Measurements from ENCODE around the gene TASP1.
"Not testable (repeated sequence)": the region's sequence is repeated elsewhere in the genome, so short reads cannot be mapped to it uniquely, and the experiment has no call there.

The TASP1 gene, protein sequence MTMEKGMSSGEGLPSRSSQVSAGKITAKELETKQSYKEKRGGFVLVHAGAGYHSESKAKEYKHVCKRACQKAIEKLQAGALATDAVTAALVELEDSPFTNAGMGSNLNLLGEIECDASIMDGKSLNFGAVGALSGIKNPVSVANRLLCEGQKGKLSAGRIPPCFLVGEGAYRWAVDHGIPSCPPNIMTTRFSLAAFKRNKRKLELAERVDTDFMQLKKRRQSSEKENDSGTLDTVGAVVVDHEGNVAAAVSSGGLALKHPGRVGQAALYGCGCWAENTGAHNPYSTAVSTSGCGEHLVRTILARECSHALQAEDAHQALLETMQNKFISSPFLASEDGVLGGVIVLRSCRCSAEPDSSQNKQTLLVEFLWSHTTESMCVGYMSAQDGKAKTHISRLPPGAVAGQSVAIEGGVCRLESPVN

DNA sequence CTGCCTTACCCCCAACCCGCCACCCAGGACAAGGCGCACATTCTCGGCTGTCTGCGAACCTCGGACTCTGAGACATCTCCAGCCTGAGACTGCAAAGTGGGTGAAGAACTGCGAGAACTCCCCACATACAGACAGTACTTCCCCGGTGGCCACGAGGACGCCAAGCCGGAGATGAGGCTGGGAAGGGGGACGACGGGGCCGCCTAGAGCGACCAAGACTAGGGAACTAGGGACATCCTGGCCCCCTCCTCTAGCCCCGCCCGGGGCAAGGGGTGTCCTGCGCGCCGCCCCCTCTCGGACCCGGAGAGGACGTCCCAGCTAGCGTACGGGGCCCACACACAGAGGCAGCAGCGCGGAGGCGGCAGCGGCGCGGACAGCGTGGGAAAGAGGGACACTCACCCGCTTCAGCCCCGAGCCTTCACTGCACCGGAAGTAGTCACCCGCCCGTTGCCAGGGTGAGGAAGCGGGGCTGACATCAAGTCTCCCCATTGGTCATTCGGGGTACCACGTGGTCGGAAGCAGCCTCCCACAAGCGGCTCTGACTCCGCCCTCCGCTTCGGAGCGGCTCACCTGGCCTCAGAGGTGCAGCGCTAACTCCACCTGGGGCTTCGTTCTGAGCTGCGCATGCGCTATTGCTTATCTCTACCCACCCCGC lies at the start of gene TASP1:
Gene TASP1 (minus strand): TSS at position 437 of the 654 bp plus-strand sequence. CDS start 8,854 bp downstream, outside the sequence.
- DNase-seq (ENCODE audit: low read depth in 3 of 3, low spot score in 1 of 3), result peak; percentile 90 to 95 (median 91)

DNA sequence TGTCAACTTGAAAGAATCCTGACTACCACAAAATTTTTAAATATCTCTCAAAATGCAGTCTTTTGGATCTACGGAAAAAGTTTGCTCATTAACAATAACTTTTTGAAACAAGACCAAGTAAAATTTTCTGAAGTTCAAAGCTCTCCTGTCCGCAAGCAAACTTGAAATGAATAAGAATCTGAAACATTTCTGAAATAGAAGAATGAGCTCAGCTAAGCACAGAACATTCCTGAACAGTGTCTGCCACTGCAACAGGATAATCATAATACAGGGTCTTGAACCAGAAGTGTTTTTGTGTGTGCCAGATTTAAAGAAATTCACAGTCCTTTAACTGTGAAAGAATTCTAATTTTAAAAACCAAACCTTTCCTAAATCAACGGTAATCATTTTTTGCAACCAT lies 49.1 kb upstream of the TASP1 start:
- no peak for DNase-seq (ENCODE audit: low read depth in 3 of 3, low spot score in 1 of 3)

DNA sequence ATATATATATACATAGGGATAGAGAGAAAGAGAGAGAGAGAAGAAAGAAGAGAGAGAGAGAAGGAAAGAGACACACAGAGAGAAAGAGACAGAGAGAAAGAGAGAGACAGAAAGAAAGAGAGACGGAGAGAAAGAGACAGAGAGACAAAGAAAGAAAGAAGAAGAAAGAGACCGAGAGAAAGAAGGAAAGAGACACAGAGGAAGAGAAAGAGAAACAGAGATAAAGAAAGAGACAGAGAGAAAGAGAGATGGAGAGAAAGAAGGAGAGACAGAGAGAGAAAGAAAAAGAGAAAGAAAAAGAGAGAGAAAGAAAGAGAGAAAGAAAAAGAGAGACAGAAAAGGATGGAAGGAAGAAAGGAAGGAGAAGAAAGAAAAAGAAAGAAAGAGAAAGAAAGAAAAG lies 46.9 kb upstream of the TASP1 start:
- no peak for DNase-seq (ENCODE audit: low read depth in 3 of 3, low spot score in 1 of 3)

DNA sequence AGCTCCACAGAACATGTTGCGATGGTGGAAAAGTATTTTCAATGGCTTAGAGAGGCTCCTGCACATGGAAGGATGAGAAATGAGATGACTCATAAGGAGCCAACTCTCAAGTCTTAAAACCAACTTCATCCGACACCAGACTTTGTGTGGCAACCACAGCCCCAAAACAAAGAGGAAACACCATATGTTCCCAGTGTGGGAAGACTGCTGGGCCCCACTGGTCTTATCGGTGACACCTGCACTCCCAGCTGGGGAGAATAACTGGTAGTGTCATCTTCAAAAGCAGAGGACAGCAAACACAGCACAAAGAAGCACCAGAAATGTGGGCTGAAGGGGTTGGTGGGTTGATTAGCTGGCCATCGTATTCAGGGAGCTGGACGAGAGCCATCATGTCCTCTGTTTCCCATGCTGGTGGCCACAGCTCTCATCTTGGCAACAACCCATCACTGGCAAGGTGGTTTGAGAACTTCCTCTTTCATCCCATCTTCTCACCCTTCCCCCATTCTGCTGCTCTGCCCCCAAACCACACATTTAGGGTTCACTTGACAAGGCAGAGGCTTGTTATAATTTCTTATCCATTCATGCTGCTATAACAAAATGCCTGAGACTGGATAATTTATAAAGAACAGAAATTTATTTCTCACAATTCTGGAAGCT lies 46.0 kb upstream of the TASP1 start:
- DNase-seq (ENCODE audit: low read depth in 3 of 3, low spot score in 1 of 3), result no peak

DNA sequence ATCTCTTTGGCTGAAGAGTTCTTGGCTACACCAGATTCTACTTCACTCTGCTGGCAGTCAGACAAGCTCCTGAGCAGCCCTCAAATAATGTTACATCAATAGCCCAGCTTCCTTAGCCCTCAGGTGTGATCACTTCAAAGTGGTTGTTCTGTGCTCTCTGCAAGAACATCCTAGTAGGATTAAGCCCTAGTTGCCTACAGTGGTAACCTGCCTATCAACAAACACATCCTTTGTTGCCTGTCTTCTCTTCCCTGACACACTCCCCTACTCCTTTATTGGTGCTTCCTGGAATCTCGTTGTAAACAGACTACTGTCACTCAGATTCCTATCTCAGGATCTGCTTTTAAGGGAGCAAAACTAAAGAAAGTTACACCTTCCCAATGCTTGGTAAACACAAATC lies 45.1 kb upstream of the TASP1 start:
- no peak for DNase-seq (ENCODE audit: low read depth in 3 of 3, low spot score in 1 of 3)

DNA sequence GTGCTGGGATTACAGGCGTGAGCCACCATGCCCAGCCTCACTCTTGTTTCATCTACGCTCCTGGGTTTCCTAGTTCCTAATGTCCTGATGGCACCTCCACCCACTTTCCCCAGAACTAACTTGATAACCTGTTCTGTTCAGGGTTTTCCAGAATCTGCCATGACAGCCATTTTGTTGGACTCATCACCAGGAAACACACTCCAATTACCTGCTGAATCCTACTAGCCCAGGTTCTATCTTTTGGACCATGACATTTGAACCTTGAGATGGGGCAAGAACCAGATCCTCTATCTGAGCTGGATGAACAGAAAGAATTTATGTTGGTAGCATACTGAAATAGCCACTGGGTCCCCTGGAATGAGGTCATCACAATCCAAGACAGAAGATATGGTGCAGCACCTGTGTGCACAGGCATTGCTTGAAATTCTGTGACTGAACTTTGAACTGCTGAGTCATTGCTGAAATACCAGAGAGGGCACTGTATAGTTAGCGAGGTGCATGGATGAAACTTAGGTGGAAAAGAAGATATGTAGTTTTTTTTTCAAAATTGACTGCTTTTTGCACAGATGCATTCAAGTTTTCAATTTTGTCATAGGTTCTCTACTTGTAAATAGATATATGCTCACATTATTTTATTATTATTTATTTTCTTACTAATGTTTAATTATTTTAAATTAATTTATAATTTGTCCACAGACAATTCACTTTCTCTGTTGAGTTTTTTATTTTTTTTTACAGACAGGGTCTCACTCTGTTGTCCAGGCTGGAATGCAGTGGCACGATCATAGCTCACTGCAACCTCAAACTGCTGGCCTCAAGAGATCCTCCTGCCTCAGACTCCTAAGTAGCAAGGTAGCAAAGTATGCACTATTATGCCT lies 42.8 kb upstream of the TASP1 start:
- no peak for DNase-seq (ENCODE audit: low read depth in 3 of 3, low spot score in 1 of 3)

DNA sequence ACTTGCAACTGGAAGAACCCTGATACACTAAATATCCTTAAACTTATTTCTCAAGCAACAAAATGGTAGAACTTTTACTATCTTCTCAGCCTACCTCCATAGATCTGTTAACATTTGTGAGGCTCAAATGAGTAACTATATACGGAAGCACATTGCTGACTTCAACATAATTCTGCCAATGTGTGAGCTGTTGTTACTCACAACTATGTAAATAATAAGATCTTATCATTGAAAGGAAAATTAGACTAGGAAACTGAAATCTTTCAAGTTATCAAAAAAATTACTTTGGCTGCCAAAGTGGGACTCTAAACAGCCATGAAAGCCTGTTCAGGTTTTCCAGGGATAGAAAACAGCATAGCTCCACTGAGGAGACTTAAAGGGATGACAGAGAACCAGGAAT lies 40.2 kb upstream of the TASP1 start:
- no peak for DNase-seq (ENCODE audit: low read depth in 3 of 3, low spot score in 1 of 3)

DNA sequence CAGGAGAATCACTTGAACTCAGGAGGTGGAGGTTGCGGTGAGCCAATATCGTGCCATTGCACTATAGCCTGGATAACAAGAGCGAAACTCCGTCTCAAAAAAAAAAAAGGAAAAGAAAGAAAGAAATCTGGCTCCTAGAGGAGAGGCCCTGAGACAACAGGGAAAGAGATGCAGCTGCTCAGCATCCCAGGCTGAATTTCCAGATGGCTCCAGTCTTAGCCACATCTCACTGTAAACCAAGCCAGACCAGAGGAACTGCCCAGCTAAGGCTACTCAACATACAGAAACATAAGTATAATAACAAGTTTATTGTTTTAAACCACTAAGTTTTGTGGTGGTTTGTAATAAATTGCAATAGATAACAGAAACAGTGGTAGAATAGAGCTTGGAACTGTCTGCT lies 38.5 kb upstream of the TASP1 start:
- DNase-seq (ENCODE audit: low read depth in 3 of 3, low spot score in 1 of 3), result no peak

DNA sequence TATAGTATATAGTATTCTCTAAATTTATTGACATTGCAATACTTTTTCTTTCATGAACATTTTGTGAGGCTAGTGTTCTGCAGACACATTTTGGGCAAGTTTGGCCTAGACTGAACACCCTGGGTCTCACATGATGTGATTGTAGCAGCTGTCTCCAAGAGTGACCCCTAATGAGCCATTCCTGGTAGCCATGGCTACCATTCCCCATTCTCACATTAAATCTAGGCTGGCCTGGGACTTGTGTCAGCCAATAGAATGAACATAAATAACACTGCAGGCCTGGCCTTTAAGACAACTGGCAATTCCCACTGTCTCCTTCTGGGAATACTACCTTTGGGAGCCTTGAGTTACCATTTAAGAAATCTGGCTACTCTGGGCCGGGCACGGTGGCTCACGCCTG lies 38.0 kb upstream of the TASP1 start:
- DNase-seq (ENCODE audit: low read depth in 3 of 3, low spot score in 1 of 3), result no peak

DNA sequence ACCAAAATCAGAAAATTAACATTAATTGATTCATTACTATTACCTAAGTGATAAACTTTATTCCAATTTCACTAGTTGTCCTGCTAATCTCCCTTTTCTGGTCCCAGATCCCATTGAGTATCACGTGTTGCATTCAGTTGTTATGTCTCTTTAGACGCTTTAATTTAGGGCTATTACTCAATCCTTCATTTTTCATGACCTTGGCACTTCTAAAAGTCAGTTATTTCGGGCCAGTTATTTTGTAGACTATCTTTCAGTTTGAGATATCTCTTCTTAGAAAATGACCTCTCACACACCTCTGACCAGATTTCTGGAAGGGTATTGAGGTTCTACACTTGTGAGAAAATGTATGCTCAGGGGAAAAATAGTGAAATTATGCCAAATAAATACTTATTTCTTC lies 34.0 kb upstream of the TASP1 start:
- DNase-seq (ENCODE audit: low read depth in 3 of 3, low spot score in 1 of 3), result no peak

DNA sequence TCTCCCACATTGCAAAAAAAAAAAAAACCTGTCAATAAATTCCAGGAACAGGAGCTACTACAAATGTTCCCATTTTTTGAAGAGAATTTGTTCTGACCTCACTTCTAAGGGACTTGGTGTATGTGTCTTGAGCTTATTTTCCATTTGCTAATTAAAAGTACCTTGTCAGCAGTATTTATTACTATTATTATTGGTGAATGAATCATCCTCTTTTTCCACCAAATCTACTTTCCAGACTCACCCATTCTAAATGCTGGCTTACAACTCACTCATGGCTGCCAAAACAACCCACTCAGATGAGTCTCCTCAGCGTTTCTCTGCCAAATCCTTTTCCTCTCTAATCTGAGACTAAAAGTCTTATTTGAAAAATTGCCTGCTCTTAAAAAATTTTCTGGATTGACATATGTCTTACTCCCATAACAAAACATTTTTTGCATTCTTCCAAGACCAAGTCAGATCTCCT lies 33.2 kb upstream of the TASP1 start:
- no peak for DNase-seq (ENCODE audit: low read depth in 3 of 3, low spot score in 1 of 3)

DNA sequence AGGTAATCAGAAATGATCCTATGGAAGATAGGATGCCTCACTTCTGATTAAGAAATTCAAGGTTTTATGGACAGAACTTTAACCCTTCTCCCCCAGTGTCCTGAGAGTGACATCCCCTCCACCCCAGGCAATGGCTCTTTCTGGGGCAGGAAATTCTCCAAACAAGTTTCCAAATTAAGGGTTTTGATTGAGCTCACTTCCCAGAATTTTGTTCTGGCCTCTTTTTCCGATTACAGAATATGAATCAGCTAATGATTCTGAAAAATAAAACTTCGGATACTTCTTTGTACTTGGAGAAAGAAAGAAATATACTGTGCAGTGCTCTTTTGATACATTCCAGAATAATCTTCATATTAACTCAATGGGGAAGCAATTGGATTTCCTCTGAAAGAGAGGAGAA lies 32.8 kb upstream of the TASP1 start:
- DNase-seq (ENCODE audit: low read depth in 3 of 3, low spot score in 1 of 3), result no peak

DNA sequence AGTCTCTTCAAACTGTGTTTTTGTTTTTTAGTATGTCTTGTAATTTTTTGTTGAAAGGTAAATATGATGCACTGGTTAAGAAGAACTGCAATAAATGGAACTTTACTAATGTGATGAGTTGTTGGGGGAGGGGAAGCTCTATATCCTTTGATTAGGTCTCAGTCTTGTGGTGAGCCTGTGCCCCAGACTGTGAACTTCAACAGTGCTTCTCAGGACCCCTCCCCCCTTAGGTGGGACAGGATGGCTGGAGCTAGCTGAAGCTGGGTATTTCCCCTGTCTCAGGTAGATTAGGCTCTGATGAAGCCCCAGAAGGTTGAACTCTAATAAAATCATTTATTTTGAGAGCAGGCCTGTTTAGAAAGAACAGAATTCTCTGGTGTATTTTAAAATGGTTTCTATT lies 31.4 kb upstream of the TASP1 start:
- no peak for DNase-seq (ENCODE audit: low read depth in 3 of 3, low spot score in 1 of 3)

DNA sequence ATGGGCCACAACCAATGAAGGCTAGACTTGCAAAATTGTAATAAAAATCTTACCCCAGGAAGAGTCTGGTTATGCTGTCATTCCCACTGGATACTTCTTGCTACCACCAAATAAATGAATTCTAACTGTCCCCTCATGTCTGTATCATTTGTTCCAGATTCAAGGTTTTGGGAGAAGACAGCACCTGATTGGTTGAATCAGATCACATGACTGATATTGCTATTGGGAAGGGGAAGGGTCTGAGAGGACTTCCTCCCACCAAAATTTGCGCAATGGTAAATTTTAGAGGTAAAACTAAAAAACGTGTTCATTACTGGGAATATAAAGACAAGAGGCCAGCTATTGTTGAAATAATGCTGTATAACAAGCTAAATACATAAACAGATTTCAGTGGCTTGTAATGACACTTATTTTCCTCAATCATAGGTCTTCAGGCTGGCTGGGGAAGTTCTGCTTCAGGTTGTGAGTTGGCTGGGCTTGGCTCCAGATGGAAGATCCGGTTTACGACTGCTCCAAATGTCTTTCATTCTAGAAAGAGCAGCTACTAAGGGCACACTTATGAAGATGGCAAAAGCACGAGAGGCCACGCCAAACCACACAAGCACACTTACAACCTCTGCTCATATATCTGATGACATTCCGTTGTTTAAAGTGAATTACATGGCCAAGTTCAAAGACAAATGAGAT lies 27.1 kb upstream of the TASP1 start:
- no peak for DNase-seq (ENCODE audit: low read depth in 3 of 3, low spot score in 1 of 3)

DNA sequence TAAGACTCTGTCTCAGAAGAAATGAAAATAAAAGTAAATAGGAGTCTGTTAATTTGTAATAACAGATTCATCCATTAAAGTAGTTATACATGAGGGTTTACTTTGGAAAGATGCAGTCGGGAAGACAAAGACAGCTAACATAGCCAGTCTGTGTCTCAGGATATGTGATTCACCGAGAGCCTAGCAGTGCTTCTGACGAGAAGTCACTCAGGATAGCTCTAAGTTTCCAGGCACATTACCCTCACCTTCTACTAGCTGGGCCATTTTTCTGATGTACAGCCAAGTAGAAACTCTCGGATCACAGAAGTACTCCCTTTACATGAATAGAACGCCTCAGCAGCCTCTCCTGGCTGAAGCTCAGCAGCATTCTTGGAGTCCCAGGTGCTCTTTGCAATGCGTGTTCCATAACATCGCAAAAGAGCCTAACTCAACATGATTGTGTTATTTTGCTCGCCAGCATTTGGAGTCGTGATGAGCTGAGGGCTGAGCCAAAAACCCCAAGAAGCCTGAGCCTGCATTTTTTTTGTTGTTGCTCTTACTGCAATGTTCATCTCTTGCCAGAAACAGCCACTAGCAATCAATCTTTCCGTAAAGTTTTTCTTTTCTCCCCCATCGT lies 22.4 kb upstream of the TASP1 start:
- no peak for DNase-seq (ENCODE audit: low read depth in 3 of 3, low spot score in 1 of 3)

DNA sequence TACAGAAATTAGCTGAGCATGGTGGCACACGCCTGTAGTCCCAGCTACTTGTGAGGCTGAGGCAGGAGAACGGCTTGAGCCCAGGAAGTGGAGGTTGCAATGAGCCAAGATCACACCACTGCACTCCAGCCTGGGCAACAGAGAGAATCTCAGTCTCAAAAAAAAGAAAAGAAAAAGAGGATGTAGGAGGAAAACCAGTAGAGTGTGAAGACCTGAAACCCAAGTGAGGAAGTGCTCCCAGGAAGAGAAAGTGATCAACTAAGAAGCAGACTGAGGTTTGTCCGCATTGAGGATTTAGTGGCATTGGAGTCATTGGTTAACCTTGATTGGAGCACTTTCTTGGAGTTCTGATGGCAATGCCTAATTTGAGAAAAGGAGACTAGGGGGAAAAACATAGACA lies 20.6 kb upstream of the TASP1 start:
- no peak for DNase-seq (ENCODE audit: low read depth in 3 of 3, low spot score in 1 of 3)

DNA sequence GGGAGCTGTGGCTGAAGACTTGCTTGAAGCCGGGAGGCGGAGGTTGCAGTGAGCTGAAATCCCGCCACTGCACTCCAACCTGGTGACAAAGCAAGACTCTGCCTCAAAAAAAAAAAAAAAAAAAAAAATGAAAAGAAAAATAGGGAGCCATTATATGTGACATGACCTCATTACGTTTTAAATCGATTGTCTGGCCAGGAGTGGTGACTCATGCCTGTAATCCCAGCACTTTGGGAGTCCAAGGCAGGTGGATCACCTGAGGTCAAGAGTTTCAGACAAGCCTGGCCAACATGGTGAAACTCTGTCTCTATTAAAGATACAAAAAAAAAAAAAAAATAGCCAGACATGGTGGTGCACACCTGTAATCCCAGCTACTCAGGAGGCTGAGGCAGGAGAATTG lies 19.3 kb upstream of the TASP1 start:
- DNase-seq (ENCODE audit: low read depth in 3 of 3, low spot score in 1 of 3), result not testable (repeated sequence)

DNA sequence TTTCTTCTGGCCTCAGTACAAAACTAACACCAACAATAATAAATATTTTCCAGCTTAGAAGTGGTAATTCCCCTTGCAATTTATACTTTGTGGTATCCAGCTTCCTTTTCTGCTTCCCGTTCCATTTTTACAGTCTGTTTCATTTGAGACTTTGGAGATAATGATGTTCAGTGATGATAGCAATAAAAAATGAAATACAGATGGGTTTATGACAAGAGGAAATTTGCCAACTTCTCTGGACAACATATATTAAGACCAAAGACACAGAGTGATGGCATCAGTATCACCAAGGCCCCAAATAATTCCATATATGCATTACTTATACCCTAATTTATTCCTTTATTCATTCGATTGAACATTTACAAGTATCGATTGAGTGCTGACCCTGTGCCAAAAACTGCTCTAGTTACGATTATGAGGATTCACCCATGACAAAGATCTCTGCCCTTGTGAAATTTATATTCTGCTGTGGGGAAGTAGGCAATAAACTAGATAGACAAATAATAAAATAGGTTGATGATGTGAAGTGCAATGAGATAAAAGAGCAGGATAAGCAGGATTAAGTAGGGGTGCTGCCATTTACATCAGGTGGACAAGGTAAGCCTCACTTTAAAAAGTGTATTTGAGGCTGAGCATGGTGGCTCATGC lies 18.1 kb upstream of the TASP1 start:
- no peak for DNase-seq (ENCODE audit: low read depth in 3 of 3, low spot score in 1 of 3)

DNA sequence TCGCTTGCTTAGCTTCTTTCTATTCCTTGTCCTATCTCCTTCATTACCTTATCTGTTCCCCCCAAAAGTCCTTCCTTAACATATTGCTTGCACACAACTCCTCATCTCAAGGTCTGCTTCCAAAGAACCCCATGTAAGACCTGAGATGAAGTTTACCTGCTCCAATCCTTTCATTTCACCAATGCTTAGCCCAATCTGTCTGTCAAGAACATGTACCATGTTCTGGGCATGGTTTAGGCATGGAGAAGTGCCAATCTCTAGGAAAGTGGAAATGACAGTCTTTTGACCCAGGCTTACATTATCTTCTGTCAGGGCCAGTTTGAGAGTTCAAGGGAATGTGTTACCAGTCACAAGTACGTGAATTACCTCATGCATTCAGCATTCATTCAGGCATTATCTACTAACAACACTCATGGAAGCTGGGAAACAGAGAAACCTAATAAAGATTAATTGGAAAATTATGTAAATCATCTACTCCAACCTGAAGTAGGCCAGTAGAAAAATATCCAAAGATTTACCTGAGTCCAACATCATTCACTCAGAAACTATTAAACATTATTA lies 15.8 kb upstream of the TASP1 start:
- DNase-seq (ENCODE audit: low read depth in 3 of 3, low spot score in 1 of 3), result no peak
